Measurements from ENCODE around the gene ZBED4.

GRCh38 chr22:49910229-49911155 lies 56.8 kb downstream of the ZBED4 start:
- TF ChIP-seq CTCF (IDR thresholded peaks at IDR 0.05) (no peak), POLR2AphosphoS5 (IDR thresholded peaks at IDR 0.05; ENCODE audit: insufficient read depth in 1 of 2, low read depth in 1 of 2) (no peak), POLR2A (IDR thresholded peaks at IDR 0.05) (no peak)
